ENCODE results near the gene OXTR. TPM values are rescaled to one million over a fixed set of nuclear protein-coding genes. Genes with fewer than 3 reads are reported as not detected.

Gene OXTR
- total and polyA plus RNA-seq, 12 donors = 0.09 to 1.3 (median 0.31) TPM; not detected in 1

- TF ChIP-seq CTCF (IDR thresholded peaks at IDR 0.05) (no peak), POLR2A (IDR thresholded peaks at IDR 0.05) (no peak)
- H3K4me3 ChIP-seq = no peak within 1 kb of the TSS
Observed at GRCh38 chr3:8733332-8734094, 35.9 kb downstream of the OXTR start, which contains the start of gene CAV3. Gene CAV3, plus strand, starts transcription at chr3:8733802. Its CDS starts 75 bp downstream, at chr3:8733877.

DNA sequence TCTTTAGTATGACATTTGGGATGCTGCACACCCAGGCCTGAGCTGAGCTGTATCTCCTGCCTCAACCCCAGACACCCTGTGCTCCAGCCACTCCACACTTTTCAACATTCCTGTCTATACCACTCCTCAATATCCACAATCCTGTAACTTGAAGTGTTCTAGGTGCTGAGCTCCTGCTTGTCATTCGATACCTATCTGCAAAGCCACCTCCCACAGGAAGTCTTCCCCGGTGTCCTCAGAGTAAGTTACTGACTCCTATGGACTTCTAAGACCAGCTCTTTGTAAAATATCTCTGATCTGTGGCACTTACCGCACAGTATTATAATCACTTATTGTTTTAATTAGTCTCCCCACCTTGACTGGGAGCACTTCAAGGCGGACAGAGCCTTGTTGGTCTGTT, 37.0 kb downstream of the OXTR start:
- DNase-seq = peak in 1 of 7 donors; percentile 4
- H3K27me3 ChIP-seq = no peaks in the 10 kb centered on the region
- 71 to 93% (median 87%) methylated on average over 4 of the region's 4 CpGs for WGBS, 4 donors
- intact Hi-C loops (cut with DNase I) = no loop called here
- no peaks in the 10 kb centered on the region for H3K4me1 ChIP-seq (replicated peaks in 1 of 2)
- H3K4me3 ChIP-seq = no peak overlapping the region
- no peaks in the 10 kb centered on the region for H3K9me3 ChIP-seq (replicated peaks in 1 of 3)
- no peaks in the 10 kb centered on the region for H3K36me3 ChIP-seq (replicated peaks in 1 of 2)
- TF ChIP-seq CTCF (IDR thresholded peaks at IDR 0.05) = no peak
- no peak for TF ChIP-seq POLR2A (IDR thresholded peaks at IDR 0.05)
- no peak overlapping the region for H3K27ac ChIP-seq

More at GRCh38 chr3:8733332-8734094, 35.9 kb downstream of the OXTR start, which contains the start of gene CAV3:
- no peaks in the 10 kb centered on the region for H3K9me3 ChIP-seq (replicated peaks in 1 of 3)
- intact Hi-C loops (cut with DNase I) = no loop called here
- 75 to 82% (median 80%) methylated on average over 14 to 23 of the region's 23 CpGs for WGBS, 4 donors
- no peak for DNase-seq
- no peaks in the 10 kb centered on the region for H3K36me3 ChIP-seq (replicated peaks in 1 of 2)
- no peaks in the 10 kb centered on the region for H3K4me1 ChIP-seq (replicated peaks in 1 of 2)
- H3K27me3 ChIP-seq = no peaks in the 10 kb centered on the region
- H3K27ac ChIP-seq = no peak within 1 kb of the TSS

- H3K36me3 ChIP-seq (replicated peaks in 1 of 2) = no peaks in the 10 kb centered on the region
- DNase-seq = peak in 3 of 7 donors; percentile 19 to 52 (median 24)
- intact Hi-C loops (cut with DNase I) = no loop called here
- no peaks in the 10 kb centered on the region for H3K27me3 ChIP-seq
- TF ChIP-seq POLR2A (IDR thresholded peaks at IDR 0.05) = no peak
- TF ChIP-seq CTCF (IDR thresholded peaks at IDR 0.05) = no peak
- H3K27ac ChIP-seq = no peak overlapping the region
- no peaks in the 10 kb centered on the region for H3K9me3 ChIP-seq (replicated peaks in 1 of 3)
- WGBS, 4 donors = 44 to 69% (median 62%) methylated on average over 3 of the region's 3 CpGs
- H3K4me1 ChIP-seq (replicated peaks in 1 of 2) = no peaks in the 10 kb centered on the region
- no peak overlapping the region for H3K4me3 ChIP-seq
Observed at GRCh38 chr3:8730656-8731055, 38.8 kb downstream of the OXTR start.

GRCh38 chr3:8729479-8729878, 39.9 kb downstream of the OXTR start:
- WGBS, 4 donors = 87 to 94% (median 91%) methylated on average over 3 of the region's 3 CpGs
- no peaks in the 10 kb centered on the region for H3K9me3 ChIP-seq (replicated peaks in 1 of 3)
- intact Hi-C loops (cut with DNase I) = no loop called here

More at GRCh38 chr3:8729479-8729878, 39.9 kb downstream of the OXTR start:
- Histone ChIP-seq H3K4me1 (replicated peaks in 1 of 2) (no peaks in the 10 kb centered on the region), H3K27me3 (no peaks in the 10 kb centered on the region), H3K36me3 (replicated peaks in 1 of 2) (no peaks in the 10 kb centered on the region), H3K27ac (no peak overlapping the region), H3K4me3 (no peak overlapping the region)
- TF ChIP-seq CTCF (IDR thresholded peaks at IDR 0.05) (no peak), POLR2A (IDR thresholded peaks at IDR 0.05) (no peak)
- DNase-seq = no peak
